ENCODE data around the gene PPP2R5C.

GRCh38 chr14:101960225-101960624 lies 198.7 kb downstream of the PPP2R5C start:
- TF ChIP-seq CTCF (IDR thresholded peaks at IDR 0.05) (peak in 1 of 5 experiments; percentile 27), POLR2A (IDR thresholded peaks at IDR 0.05) (no peak)

All from tibial nerve (tissue), 3 donors.